ENCODE data around the gene ABLIM1.

GRCh38 chr10:114393886-114394285 is 264.2 kb downstream of the ABLIM1 start:
- TF ChIP-seq CTCF (IDR thresholded peaks at IDR 0.05), result no peak
- TF ChIP-seq POLR2A (IDR thresholded peaks at IDR 0.05), result no peak
